Astrocyte of the spinal cord (primary cell): ENCODE data around the gene TRAK1.

Experiments used
- DNase-seq: peaks from one replicate; pipeline ENCODE4 v3.0.0; 2011; ENCODE audit warnings: low read depth, low spot score
- H3K4me3 ChIP-seq: 2 replicates; pipeline ENCODE4 v1.5.1; 2011; ENCODE audit warnings: low read depth, mild to moderate bottlenecking, low read length, moderate library complexity
- CTCF ChIP-seq: IDR thresholded peaks from 2 replicates; pipeline ENCODE4 v1.5.1; 2012; ENCODE audit warnings: low read depth, mild to moderate bottlenecking, low read length, inconsistent platforms
- in situ Hi-C: cut with HindIII; loops from 2 replicates; pipeline ENCODE4 v1.10.0; 2017; ENCODE audit warnings: low sequenced_read_pairs

Gene TRAK1

DNA sequence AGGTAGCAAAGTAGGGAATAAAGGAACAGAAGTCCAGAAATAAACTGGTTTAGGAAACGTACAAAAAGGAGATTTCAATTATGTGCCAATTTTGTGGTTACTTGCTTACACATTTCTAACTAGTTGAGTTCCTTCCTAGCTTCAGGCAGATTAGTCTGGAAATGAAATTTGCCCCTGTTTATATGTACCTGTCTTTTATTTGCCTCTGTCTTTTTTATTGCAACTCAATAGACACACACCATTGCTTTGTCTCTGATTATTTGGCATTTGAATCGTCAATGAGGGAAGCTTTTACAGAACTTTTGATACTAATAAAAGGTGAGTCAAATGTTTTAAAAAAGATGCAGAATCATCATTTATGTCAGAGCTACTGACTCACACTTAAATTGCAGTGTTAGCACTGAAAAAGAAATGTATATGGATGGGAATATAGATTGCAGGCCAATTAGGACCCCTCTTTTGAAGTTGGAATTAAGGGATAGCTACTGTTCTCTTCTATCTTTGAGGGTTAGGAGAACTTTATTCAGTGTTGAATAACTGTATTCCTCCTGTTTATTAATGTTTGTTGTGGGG, 60.5 kb downstream of the TRAK1 start:
- in situ Hi-C loops: no loop called here
- no peak for DNase-seq
- no peak for TF ChIP-seq CTCF
- H3K4me3 ChIP-seq: no peak overlapping the region

DNA sequence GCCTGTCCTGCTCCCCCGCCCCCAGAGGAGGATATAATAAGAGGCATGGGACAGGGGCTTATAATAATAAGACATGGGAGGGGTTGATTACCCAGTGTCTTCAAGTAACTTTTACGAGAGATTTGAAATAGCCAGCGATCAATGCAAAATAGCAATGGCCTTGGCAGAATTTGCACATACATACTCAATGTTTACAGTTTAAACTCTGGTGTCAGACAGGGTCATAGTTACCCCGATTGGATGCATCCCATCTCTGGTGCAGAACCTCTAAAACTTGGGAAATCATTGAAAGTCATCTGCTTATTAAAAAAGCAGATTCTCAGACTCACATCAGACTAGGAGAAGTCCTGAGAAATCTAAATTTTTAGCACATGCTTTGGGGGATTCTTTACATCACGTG, 61.0 kb downstream of the TRAK1 start:
- in situ Hi-C loops: no loop called here
- no peak overlapping the region for H3K4me3 ChIP-seq
- TF ChIP-seq CTCF: no peak
- no peak for DNase-seq

DNA sequence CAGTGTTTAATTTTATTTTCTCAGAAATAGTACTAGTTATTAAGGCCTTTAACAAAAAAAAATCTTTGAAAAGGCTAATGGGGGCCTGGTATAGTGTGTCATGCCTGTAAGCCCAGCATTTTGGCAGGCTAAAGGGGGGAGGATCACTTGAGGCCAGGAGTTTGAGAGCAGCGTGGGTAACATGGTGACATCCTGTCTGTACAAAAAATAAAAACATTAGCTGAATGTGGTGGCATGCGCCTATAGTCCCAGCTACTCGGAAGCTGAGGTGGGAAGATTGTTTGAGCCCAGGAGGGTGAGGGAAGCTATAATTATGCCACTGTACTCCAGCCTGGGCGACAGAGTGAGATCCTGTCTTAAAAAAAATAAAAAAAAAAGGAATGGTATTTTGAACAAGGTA, 61.9 kb downstream of the TRAK1 start:
- DNase-seq: no peak
- TF ChIP-seq CTCF: no peak
- no peak overlapping the region for H3K4me3 ChIP-seq
- in situ Hi-C loops: no loop called here

GRCh38 chr3:42157540-42158538, 66.7 kb downstream of the TRAK1 start:
- in situ Hi-C loops: no loop called here
- DNase-seq: no peak
- H3K4me3 ChIP-seq: no peak overlapping the region
- TF ChIP-seq CTCF: no peak

DNA sequence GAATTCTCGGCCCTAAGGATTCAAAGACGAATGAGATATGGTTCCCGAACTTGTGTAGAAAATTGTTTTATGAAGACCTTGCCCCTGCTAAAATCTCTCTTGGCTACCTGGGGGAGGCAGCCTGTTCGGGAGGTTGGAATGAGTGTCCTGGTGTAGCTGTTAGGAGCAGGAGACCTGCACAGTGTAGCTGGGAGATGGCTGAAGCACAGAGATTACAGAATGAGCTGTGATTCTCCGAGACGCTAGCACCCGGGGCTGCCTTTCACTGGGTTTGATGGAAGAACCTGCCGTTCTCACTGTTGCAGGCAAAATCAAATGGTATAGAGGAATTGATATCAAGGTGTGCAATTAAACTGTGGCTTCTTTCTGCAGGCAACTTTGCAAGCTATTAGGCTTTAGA, 68.0 kb downstream of the TRAK1 start:
- H3K4me3 ChIP-seq: no peak overlapping the region
- in situ Hi-C loops: no loop called here
- TF ChIP-seq CTCF: no peak
- no peak for DNase-seq

DNA sequence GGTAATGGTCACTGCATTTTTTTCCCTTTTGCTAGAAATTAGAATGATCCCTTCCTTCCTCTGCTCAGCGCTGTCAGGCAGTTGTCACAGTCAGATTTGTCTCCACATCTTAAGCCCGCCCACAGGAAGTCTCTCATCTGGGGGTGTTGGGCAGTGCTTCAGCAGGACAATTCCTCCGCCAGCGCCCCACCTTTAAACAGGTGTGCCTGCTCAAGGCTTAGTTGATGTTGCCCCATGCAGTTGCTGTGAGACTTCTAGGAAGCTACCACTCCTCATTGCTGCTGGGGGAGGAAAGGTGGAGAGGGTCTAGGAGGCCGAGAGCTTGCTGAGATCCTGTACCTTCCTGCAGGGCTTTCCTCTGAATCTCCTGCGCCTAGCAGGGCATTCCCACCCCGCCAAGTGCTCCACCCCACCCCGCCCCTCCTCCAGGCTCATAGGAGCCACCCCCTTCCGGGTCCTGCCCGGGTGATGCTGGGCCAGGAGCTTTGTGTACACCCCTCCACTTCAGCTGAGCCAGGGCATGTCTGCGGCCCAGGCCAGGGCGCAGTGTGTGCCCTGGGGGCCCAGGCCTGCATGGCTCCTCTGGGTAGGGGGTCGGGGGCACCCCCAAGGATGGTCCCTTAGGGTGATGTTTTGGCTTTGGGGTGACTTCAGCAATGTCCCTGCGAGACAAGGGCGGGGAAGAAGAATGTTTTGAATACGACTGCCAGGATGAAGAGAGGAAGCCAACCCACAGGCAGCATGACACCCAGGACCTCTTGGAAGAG, 68.7 kb downstream of the TRAK1 start:
- DNase-seq: no peak
- in situ Hi-C loops: no loop called here
- TF ChIP-seq CTCF: no peak
- no peak overlapping the region for H3K4me3 ChIP-seq
